Measurements from ENCODE around the gene TMEM130.

DNA sequence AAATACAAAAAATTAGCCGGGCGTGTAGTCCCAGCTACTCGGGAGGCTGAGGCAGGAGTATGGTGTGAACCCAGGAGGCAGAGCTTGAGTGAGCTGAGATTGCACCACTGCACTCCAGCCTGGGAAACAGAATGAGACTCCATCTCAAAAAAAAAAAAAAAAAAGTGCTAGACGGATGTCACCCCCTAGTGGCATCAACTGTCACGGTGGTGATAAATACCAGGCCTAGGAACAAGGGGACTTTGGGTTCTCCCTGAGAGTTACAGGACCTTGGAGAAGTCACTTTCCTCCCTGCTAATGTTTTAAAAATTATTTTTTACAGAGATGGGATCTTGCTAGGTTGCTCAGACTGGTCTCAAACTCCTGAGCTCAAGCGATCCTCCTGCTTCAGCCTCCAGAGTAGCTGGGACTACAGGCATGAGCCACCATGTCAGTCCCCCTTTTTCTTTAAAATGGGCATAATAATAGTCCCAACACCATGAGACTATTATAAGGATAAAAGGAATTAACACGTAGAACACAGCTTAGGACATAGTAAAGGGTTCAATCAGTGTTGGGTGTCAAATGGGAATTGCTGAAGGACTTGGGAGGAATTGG is 2.6 kb upstream of the TMEM130 start:
- no peak for TF ChIP-seq POLR2A (IDR thresholded peaks at IDR 0.05)
- TF ChIP-seq, protein P1, sequence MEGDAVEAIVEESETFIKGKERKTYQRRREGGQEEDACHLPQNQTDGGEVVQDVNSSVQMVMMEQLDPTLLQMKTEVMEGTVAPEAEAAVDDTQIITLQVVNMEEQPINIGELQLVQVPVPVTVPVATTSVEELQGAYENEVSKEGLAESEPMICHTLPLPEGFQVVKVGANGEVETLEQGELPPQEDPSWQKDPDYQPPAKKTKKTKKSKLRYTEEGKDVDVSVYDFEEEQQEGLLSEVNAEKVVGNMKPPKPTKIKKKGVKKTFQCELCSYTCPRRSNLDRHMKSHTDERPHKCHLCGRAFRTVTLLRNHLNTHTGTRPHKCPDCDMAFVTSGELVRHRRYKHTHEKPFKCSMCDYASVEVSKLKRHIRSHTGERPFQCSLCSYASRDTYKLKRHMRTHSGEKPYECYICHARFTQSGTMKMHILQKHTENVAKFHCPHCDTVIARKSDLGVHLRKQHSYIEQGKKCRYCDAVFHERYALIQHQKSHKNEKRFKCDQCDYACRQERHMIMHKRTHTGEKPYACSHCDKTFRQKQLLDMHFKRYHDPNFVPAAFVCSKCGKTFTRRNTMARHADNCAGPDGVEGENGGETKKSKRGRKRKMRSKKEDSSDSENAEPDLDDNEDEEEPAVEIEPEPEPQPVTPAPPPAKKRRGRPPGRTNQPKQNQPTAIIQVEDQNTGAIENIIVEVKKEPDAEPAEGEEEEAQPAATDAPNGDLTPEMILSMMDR (IDR thresholded peaks at IDR 0.05): no peak
- TF ChIP-seq EP300 (IDR thresholded peaks at IDR 0.05): no peak
